NCI-H128 (cell line): ENCODE measurements around the gene PAQR4.

Source experiments
- DNase-seq: peaks from one replicate; lab custom pipeline; 2025; ENCODE audit not compliant: unreplicated experiment; lab: John Stamatoyannopoulos, UW

The PAQR4 gene

DNA sequence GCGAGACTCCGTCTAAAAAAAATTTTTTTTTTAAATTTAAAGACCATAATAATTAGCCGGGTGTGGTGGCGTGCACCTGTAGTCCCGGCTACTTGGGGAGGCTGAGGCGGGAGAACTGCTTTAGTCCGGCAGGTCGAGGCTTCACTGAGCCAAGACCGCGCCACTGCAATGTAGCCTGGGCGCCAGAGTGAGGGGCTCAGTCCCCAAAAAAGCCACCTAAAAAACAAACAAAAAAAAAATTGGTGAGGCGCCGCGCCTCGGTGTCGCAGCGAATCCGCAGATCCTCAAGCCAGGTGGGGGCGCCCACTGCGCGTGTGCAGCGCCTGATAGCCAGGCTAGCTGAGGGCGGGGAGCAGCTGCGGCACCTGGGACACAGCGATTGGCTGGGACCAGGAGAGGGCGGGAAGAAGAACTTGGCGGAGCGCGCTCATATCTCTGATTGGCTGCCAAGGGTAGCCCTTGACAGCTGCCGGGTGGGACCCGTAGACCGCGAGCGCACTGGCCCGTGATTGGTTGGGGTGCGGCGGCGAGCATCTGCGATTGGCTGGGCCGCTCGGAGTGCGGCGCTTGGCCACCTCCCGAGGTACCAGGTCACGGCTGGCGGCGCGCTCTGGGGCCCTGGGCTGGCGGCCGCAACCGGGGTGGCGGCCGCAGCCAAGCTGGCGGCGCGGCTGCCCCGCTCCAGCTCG is 34.6 kb downstream of the PAQR4 start:
- DNase-seq: peak; percentile 91

DNA sequence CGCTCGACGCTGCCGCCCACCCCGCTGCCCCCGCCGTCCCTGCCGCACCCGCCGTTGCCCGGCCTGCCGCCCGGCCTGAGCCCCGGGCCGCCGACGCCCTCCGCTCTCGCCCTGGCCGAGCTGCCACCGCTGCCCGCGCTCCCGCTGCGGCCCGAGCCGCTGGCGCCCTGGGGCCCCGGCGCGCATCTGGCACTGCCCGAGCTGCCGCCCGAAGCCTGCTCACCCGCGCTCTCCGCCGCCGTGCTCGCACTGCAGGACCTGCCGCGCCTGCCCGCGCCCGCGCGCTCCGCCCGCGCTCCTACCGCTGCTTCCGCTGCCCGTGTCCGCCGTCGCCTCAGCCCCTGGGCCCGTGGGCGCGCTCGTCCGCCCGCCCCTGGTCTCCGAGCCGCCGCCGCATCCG is 35.2 kb downstream of the PAQR4 start:
- no peak for DNase-seq

DNA sequence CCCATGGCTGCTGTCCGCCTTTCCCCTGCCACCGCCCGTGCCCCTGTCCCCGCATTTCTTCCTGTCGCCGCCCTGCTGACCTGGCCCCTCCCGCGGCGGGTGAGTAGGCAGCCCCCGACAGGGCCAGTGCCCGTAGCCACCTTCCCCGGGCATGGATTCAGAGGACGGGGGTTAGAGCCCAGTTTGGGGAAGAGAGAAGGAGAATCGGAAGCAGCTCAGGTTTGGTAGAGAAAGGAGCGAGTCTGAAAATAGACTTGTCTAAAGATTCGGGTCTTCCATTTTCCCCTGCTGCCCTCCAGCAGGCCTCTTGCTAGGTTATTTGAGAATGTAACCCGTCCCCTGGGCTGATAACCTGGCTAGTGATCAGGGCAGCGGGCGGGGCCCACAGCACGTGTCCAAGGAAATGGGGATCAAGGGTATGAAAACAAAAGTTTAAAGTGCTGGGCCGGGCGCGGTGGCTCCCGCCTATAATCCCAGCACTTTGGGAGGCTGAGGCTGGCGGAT is 35.7 kb downstream of the PAQR4 start:
- DNase-seq: no peak

DNA sequence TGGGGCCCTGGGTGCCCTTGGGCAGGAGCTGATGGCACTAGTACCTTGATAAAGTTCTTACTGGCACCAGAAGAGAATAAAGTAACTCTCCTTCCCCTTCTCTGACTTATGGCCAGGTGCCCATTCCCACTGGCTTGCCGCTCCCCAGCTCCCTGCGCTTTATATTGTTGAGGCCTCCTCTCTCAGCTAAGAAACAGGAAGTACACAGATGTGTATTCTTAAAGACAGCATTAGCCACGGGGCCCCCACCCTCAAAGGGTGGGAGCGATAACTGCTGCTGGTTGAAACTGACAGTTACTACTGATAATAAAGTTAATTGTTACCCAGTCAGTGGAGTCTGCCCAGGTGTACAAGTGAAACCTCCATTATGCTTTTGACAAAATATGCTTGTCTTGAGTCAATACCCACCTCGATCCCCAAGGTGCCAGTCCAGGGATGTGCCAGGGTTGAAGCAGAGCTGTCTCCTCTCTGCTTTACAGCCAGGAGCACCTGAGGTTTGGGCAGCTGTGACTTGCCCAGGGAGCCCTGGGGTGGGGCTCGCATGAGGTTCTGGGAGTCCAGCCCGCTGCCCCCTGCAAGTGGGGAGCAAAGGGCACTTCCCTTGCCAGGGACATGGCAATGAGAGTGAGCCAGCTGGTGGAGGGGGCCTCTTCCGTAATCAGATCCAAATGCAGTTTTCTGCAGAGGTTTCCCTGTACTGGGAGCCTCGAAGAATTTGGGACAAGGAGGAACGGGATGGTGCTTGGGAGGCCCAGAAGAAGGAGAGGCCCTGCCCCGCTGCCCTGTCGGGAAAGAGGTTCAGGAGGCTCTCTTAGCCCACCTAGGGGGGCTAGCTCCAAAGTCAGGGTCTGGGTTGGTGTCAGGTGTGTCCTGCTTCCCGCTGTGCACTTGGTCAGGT is 38.2 kb downstream of the PAQR4 start:
- no peak for DNase-seq

DNA sequence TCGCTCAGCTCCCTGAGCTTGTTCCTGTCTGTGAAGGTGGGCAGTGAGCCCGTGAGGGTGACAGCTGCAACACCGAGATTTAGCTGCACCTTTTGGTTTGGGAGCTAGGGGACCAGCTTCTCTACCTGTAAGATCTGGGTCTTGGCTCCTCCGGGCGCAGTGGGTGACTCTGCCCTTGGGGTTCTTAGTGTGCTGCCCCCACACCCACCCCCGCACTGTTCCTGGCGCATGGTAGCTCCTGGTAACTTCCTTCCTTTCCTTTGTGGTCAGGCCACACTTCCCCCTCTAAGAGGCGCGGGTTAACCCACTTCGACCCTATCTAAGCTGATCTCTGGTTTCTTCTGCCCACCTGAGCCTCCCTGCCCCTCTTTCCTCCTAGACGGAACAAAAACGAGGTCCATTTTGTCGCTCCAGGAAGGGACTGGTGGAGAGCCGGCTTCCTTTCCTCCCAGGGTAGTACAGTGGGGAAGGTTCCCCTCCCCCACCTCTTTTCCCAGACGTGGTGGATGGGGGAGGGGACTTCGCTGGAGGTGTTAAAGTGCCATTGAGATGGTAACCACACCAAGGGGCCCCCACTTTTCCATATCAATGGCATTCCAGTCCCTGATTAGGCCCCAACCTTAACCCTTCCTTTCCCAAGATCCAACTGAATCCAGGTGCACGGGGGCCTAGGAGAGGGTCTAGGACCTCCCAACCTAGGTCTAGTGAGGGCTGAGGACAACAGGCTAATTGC is 39.0 kb downstream of the PAQR4 start:
- DNase-seq: no peak

DNA sequence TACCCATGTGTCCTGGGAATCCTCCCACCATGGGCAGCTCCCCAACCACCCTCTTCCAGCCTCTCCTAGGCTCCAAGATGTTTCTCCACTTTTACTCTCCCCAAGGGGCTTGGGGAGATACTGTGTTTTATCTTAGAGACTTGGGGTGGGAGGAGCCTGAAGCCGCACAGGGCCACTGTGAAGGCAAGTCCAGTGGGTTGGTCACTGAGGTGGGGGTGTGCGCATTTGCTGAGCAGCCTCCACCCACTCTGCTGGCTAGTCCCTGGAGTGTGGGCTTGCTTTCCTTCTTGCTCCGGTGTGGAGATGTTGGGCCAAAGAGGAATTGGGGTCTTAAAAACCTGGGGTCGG is 39.5 kb downstream of the PAQR4 start:
- DNase-seq: no peak

DNA sequence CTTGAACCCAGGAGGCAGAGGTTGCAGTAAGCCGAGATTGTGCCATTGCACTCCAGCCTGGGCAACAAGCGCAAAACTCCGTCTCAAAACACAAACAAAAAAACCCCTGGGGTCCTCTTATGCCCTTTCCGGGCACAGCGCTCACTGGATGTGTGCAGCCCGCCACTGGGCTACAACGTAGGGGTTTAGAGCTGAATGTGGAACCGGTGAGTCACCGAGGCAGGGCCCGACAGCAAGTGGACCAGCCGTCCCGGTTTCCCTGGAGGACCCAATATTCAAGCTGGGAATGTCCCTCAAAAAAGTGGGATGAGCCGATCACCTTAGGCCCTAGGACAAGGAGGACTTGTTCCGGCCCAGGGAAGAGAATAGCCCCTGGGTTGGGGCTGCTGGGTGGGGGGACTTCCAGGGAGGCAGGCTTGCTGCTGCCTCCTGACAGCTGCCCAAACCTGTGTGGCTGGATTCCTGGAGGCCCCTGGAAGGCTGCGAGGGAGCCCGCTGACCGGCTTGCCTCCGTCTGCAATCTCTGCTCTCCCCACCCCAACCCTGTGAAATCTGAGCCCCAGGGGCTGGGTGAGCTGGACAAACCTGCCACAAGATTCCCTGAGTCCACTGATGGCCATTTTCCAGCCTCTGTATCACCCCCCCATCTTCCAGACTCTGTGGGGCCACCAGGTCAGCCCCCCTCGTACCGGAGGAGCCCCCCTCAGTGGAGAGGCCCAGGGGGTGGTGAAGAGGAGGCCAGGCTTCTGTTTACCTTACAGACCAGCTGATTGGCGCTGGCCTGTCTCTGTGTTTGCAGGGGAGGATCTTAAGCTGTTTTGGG is 40.6 kb downstream of the PAQR4 start:
- DNase-seq: no peak

DNA sequence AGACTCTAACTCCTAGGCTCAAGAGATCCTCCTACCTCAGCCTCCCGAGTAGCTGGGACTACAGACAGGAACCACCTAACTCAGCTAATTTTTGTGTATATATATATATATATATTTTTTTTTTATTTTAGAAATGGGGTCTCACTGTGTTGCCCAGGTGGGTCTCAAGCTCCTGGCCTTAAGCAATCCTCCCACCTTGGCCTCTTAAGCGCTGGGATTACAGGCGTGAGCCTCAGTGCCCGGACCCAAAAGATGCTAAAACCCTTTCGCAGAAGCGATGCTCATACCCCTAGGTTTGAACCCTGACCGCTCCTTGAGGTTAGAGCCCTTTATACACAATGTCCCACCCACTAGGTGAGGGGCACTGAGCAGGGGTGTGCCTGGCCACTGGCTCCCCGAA is 41.4 kb downstream of the PAQR4 start:
- no peak for DNase-seq

DNA sequence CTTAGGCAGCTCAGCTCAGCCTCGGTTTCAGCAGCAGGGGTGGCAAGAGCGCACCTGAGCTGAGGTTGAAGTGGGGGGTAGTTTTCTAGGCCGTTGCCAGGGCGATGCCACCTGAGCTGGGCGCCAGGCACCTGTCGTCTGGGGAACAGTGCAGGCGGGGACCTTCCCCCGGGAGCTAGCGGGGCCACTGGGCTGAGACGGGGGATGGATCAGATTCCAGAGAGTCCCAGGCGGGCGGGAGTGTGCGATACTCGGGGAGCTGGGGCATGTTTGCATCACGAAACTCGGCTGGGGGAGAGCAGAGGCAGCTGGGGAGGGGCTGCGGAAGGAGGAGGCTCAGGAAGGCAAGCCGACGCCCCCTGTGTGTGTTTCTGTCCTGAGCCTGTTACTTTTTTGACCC is 43.1 kb downstream of the PAQR4 start:
- DNase-seq: peak; percentile 63

DNA sequence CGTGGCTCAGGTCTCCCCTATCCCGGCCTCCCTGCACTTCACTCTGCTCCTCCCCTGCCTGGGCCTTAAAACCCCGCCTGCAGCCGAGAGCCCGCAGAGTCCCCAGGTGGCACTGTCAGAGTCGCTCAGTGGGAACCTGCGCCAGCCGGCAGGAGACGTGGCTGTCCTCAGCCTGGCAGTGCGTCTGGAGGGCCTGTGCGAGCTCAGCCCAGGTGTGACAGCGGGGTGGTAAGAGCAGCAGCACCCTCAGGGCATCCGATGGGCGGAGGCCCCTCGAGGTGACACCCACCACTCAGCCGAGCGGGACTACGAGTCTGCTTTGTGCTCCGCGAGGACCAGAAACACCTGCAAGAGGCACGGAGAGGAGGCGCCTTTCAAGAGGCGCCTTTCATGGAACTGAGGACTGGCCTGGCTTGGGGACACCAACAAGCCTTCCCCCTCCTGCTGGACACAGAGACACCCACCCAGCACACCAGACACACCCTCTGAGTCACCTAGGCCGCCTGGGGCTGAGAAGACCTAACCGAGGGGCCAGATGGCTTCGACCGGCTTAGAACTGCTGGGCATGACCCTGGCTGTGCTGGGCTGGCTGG is 43.8 kb downstream of the PAQR4 start, which contains the start of gene CLDN9:
Gene CLDN9, plus strand, starts transcription at position 96 of the 593 bp plus-strand sequence. Its CDS starts 440 bp downstream, at position 536.
- DNase-seq: no peak

DNA sequence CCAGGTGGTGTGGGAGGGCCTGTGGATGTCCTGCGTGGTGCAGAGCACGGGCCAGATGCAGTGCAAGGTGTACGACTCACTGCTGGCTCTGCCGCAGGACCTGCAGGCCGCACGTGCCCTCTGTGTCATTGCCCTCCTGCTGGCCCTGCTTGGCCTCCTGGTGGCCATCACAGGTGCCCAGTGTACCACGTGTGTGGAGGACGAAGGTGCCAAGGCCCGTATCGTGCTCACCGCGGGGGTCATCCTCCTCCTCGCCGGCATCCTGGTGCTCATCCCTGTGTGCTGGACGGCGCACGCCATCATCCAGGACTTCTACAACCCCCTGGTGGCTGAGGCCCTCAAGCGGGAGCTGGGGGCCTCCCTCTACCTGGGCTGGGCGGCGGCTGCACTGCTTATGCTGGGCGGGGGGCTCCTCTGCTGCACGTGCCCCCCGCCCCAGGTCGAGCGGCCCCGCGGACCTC is 44.4 kb downstream of the PAQR4 start:
- no peak for DNase-seq

DNA sequence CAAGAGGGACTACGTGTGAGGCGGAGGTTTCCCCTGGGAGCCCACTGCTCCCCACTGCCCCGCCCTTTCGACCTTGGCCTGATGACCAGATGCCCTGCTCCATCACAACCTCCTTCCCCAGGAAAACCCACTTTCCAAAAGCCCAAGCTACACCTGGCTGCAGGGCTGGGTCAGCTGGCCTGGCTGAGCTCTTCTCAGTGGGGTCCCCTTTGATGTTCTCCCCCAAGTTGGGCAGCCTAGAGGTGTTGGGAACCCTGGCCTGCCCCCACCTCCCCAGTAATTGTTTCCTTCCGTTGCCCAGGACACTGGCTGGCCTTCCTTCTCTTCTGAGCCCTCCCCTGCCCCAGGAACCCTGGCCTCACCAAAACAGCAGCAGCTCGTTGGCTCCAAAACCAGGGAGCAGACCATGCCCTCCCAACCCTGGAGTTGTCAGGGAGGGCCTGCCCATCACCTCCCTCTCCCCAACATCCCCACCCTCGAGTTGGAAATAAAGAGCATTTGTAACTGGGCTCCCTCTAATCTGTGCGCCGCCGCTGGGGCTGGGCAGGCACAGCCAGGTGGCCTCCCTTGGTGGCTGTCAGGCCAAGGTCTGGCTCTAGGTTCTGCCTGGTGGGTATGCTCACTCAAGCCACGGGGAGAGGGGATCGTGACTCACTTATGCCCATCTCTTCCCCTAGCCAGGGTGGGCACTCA is 45.0 kb downstream of the PAQR4 start:
- DNase-seq: no peak

DNA sequence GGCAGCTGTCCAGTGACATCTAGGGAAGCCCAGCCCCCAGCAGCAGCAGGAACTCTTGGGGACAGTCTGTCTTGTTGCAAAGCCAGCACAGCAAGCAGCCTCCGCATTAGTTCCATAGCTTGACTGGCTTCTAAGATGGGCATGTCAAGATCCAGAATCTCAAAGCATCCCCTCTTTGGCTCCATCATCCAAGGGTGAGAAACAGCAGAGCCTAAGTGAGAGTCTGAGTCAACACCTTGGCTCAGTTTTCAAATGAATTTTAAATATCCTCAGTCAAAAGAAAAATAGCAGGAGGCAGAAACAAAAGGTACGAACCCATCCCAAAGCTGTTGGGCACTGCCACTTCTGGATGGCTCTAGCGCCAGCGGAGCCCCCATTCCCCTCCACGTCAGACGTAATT is 45.8 kb downstream of the PAQR4 start:
- DNase-seq: no peak

DNA sequence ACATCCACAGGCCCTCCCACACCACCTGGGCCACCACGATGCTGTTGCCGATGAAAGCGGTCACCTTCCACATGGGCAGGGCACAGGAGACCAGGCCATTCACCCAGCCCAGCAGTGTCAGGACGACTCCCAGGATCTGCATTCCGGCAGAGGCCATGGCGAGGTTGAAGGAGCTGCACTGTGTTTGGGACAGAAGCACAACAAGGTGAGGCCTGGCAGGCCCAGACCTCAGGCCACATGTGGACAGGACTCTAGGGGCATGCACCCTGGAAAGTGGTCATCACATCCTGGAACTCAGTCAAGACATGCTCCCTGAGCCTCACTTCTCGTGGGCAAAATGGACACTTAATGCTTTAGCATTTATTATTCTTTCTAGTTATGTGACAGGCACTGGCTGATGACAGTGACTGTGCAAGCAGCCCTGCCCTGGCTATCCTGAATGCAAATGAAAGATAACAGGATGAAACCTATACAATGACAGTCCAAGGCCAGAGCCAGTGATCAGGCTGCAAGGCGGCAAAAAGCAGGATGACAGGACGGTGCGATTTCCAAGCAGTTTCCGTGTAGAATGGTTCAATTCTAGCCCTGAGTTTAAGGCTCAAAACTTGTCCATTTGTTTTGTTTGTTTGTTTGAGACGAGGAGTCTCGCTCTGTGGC is 46.8 kb downstream of the PAQR4 start:
- DNase-seq: no peak

DNA sequence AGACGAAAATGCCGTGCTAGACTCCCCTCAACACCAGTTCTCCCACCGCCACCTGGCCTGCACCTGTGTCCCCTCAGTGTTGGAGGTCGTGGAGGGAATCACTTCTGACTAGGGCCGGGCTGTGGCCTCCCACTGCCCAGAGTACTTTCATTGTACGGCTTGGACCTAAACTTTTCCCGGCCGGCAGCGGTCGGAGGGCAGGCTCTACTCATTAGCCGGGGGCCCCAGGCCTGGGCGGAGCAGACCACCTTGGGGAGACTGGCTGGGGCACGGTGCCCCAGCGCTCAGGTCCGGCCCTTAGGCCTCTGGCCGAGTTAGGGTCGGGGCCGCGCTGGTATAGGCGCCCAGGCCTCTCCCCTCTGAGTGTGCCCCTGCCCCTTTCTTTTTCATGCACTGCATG is 48.2 kb downstream of the PAQR4 start:
- DNase-seq: no peak

DNA sequence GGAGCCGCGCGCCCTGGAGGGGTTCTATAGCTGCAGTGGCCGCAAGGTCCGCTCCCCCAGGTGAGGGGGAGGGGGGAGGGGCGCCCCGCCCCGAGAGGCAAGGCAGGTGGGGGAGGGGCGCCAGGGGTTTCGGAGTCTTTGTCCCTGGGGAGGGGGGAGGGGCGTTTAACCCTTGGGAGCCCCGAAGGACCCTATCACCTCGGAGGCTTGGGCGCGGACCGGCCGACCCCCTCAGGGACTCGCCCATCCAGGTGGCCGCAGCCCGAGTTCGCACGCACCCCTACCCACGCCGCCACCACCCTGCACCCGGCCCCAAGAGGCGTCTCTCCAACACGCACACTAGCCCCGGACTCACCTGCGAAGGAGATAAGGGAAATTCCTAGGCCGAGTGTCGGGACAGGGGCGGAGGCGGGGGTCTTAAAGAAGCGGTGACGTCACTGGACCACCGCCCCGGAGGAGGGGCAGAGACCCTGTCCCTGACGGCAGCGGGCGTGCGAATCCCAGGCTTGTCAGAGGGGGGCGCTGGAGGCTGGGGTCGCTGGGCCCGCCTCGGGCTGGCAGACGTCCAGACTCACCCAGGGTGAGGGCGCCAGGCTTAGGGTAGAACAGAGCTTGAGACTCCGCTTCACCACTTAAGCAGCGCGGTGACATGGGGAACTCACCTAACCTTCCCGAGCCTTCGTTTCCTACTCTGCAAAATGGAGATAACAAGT is 48.8 kb downstream of the PAQR4 start, which contains the start of gene CLDN6:
Gene CLDN6, minus strand, starts transcription at position 390 of the 713 bp plus-strand sequence. CDS start 2,162 bp downstream, outside the sequence.
- DNase-seq: no peak

DNA sequence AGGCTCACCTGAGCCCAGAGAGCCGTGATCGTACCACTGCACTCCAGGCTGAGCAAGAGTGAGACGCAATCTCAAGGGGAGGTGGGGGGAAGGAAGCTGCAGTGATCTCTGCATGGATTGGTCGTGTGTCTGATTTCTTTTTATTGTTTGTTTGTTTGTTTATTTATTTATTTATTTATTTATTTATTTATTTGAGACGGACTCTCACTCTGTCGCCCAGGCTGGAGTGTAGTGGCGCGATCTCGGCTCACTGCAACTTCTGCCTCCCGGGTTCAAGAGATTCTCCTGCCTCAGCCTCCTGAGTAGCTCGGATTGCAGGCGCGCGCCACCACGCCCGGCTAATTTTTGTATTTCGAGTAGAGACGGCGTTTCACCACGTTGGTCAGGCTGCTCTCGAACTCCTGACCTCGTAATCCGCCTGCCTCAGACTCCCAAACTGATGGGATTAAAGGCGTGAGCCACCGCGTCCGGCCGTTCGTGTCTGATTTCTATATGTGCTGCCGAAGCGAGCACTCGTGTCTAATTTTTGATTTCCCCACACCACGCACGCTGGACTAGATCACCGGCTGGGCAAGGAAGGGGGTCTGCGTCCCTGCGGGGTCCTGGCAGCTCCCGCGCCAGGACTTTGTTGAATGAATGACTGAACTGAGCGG is 50.6 kb downstream of the PAQR4 start:
- DNase-seq: no peak

DNA sequence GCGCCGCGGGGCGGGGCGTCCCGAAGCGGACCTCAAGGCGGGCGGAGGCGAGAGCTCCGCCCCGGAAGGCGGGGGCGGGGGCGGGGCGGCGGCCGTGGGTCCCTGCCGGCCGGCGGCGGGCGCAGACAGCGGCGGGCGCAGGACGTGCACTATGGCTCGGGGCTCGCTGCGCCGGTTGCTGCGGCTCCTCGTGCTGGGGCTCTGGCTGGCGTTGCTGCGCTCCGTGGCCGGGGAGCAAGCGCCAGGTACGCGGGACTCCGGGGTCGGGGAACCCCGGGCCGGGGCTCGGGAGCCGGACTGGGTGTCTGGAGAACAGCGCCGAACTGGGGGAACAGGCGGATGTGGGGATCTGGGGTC is 51.1 kb downstream of the PAQR4 start, which contains the start of gene TNFRSF12A:
Gene TNFRSF12A, plus strand, starts transcription at position 122 of the 357 bp plus-strand sequence. Its CDS starts 30 bp downstream, at position 152.
- DNase-seq: no peak
